DMS 273 treated with DMSO at 0.1 percent for 48 hours (cell line): ENCODE measurements around the gene FNDC3B.
"Not testable (repeated sequence)": the region's sequence is repeated elsewhere in the genome, so short reads cannot be mapped to it uniquely, and the experiment has no call there.

Experiments used
- DNase-seq: peaks from one replicate; lab custom pipeline; 2025; lab: John Stamatoyannopoulos, UW

Gene FNDC3B

DNA sequence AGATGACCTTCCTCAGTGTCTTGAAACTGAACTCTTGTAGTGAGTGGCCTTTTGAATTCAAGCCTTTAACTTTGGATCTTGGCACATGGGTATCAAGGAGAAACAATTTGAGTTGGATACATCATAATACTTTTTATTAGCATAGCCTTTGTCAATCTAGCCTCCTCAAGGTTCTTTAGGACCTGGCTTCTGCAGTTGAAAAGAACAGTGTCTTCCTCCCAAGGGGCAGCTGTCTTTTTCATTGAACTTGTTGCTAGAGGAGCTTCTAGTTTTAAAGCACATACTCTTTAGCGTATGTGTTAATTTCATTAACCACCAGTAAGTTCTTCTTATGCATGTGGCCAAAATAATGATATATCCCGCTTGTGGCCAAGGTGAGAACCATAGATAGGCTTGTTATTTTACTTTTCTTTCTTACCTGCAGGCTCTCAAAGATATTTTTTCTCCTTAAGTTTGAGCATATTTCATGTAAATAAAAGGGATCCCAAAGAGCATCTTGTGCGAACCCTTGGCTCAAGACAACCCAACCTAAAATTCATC is 325.7 kb downstream of the FNDC3B start:
- DNase-seq = no peak

DNA sequence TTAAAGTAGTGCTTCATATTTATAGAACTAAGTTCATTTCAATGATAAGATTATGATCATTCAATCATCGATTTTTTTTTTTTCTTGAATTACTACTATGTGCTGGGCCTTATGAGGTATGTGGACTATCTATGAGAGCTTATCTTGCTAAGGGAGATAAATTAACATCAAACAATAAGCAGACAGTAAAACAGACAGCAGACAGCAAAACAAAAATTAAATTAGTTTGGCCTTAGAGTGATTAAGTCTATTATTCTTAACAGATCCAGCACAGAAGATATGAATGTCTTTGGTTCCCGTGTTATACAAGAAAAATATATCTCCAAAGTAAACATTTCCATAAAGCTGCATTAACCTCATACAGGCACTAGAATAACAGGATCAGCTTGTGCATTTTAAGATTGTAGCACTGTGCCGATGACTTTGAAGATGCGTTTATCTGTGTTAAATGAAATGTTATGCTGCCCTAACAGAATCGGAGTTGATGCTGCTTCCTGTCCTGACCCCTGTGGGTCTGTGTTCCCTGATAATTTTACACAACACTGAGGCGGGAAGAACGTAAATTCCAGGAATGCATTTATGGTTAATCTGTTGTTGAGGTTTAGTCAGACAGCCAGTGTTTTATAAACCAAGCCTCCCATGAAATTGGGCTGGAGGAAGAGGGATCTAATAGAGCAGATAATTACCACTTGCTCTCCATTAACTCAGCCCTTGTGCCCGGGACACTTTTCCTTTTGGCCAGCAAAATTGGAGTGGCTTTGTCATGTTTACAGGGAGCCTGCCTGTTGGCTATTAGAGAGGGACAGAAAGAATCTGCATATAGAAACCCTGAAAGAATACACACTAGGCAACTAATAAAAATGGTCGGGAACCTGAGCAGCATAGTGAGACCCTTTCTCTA is 328.1 kb downstream of the FNDC3B start:
- no peak for DNase-seq

DNA sequence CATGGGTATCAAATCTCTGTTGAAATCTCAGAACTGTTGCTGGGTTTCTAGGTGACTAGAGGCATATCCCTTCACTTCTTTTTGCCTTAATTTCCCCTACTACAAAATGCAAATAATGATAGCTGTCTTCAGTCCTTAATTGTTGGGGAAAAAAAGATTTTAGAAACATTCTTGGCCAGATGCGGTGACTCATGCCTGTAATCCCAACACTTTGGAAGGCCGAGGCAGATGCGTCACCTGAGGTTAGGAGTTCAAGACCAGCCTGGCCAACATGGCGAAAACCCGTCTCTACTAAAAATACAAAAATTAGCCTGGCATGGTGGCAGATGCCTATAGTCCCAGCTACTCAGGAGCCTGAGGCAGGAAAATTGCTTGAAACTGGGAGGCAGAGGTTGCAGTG is 329.2 kb downstream of the FNDC3B start:
- not testable (repeated sequence) for DNase-seq

DNA sequence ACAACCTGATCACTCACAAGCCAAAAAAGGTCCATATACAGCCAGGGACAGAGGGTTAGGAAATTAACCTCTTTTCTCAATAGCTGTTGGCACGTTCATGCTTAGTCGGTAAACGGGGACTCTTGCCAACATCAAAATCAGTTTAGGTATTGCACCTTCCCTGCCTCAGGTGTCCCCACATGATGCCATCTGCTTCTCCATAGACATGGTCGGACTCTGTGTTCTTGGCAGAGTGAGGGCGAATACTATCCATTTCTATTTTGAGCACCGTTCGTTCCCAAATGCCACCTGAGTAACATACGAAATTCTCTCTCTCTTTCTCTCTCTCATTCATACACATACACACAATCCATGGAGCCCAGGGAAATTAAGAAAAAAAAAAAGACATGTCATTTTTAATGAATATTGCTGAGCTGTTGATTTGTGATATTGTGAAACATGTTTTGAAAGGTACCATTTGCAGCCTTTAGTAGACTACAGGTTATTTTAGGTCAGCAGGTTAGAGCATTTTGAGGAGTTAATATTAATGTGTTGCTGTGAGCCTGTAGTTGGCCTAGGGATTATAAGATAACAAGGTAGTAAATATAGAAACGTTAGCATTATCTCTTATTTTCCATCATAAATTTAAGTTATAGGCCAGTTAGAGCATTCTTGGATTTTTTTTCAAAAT is 330.3 kb downstream of the FNDC3B start:
- DNase-seq = no peak

DNA sequence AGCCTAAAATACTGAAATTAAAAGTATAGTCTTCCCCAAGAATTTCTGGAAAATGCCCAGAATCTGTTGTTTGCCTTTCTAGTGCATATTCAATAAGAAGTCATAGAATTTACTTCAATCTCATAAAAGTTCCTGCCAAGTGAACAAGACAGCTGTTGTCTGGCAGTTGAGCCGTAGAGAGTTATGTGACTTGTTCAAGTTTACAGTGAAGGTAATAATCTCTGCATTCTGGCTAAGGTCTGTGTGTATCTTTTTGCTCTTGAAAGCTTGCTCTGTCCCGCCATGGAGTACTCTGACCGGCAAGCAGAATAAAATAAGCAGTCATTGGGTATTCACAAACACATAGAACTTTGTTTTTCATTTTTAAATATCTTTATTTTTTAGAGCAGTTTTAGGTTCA is 331.0 kb downstream of the FNDC3B start:
- DNase-seq = peak; percentile 13

DNA sequence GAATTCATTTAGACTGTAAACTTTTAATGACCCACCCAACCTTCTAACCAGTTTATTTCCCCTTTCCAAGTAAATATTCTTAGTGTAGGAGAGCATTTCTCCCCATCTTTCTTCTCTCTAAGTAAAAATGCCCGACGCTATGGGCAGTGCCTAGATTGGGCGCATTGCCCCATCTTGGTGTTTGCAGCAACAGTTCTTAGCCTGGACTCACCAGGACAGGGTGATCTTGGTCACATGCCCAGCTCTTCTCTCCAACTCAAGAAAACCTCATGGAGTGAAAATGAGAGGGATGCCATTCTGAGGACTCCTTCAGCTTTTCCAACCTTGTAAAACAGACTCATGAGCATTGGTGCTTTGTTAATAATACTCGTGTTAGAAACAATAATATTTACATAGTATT is 332.2 kb downstream of the FNDC3B start:
- no peak for DNase-seq

DNA sequence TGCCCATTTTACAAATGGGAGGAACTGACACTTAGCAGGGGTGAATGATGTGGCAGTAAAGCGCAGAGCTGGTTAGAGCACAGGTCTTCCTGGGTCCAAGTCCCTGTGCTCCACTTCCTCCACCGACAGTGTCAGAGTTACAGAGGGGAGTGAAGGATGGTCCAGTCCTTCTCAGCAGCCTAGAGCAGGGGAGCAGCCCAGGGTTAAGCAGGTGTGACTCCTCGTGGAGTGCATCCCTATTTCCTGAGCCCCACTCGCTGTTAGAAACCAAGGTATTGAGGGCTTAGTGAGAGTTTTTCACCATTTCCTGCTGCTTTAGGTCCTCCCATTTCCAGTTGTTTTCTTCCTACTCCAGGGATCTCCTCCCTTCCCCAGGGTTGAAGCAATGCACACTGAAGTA is 333.5 kb downstream of the FNDC3B start:
- no peak for DNase-seq

DNA sequence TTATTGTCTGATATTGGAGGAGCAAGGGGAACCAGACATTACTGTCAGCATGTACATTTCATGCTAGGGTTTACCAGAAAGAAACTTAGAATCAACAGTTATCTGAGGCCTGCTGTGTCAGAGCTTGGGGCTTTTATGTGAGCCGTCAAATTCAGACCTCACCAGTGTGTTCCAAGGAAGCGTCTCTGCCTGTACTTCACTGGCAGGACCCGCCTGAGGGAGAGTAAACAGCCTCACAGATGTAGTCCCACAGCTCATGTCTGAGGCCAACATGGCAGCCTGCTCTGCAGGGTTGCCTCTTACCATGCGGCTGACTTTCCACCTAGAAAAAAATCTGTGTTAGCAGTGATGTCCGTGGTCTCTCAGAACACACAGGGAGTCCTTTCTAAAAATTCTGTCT is 334.5 kb downstream of the FNDC3B start:
- DNase-seq = no peak

DNA sequence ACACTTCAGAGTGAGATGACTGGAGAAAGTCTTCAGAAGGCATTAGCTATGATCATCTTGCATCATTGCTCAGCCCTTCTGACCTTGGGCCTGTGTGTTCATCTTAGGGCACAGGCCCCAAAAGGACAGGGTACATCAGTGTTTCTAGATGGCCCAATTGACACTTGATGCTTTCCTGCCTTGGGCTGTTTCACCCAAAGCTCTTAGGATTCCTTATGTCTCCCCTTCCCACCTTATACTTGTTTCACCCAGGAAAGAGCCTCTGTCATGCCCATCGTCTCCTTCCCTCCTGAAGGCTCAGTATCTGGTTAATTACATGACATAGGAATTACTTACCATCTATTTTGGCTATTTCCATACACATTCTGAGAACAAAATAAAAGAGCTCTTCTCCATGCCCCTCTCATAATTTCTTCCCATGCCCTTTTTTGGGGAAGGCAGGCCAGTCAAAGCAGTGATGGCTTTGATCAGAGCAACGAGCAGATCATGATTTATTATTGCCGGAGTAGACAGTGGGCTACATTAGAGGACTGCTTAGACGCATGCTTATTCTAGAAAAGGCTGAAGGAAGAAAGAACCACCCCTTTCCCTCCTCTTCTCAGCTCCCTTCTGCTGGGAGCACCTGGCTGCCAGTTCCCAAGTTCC is 335.9 kb downstream of the FNDC3B start:
- no peak for DNase-seq

DNA sequence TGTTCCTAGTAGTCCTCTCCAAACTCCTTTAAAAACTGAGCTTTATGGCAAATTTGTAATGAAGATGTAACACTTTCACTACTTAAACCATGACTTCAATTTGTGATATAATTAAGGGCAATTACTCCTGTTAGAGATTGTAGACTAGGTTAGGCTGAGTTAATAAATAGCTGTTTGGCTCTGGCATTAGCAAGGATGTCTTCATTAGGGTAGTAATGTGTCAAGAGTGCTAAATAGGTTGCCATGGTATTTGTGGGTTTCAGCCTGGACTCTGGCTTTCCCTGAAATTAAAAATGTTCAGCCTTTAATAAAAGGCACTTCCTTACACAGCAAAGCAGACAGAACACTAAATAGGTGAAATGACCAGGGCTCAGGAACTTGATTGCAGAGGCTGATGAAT is 337.0 kb downstream of the FNDC3B start:
- DNase-seq = no peak

DNA sequence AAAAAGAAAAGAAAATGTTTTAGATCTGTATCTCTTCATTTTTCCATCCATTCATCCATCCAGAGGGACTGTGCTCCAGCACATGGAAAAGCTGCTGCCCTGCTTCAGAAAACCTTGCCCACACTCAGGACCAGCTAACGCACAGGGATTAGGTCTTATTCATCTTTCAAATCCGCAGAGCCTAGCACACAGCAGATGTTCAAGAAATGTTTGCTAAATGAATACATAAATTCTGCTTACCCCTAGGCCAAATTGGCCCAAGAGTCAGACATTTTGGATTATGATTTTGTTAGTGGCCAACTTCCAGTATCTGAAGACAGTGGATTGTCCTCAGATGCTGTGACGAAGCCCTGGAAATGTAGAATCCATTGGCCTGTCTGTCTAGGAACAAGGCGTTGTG is 337.5 kb downstream of the FNDC3B start:
- DNase-seq = no peak

DNA sequence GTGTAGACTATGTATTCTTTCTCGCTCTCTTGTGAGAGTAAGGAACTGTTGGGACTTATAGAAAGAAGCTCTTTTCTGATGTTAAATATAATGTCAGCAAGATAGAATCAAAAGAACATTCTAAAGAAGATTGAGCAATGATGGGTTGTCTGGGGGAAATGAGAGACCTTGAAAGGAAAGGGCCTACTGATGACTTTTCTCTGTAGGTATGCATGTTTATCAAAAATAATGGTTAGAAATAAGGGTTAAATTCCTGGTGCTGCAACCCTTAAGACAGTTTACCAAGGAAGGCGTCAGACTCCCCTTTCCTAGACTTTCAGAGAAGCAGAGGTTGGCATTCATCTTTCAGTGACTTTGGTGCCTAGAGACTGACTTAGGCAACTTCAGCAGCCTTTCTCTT is 339.1 kb downstream of the FNDC3B start:
- no peak for DNase-seq

DNA sequence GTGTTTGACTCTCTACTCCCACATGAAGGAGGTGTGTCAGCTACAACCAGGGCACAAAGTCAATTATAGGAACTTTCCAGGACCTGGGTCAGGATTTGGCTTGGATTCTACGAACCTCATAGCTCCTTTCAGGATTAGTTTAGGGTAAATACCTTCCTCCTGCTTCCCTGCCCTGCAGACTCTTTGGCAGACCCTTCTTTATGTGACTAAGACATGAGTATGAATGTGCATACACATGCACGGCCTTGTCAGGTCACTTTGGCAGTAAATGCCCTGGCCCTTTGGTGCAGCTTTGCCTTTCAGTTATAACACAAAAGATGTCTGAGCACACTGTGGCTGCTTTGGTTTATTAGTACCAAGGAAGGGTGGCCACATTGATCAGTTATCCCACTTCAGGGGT is 340.0 kb downstream of the FNDC3B start:
- DNase-seq = no peak

DNA sequence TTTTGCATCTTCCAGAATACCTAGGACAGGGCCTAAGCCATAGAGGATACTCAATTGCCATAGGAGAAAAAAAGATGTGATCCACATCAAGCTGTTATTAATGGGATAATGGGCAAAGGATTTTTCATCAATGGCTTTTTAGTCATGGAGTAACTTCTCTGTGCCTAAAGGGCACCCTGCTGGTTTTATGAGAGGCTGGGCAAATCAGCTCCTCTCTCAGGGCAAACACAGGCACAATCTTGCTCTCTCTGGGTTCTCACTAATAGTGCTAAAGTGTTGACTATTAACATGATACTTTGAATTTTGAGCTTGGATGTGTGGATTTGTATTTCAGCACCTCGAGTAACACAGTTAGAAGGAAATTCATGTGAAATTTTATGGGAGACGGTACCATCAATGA is 341.3 kb downstream of the FNDC3B start:
- DNase-seq = no peak

DNA sequence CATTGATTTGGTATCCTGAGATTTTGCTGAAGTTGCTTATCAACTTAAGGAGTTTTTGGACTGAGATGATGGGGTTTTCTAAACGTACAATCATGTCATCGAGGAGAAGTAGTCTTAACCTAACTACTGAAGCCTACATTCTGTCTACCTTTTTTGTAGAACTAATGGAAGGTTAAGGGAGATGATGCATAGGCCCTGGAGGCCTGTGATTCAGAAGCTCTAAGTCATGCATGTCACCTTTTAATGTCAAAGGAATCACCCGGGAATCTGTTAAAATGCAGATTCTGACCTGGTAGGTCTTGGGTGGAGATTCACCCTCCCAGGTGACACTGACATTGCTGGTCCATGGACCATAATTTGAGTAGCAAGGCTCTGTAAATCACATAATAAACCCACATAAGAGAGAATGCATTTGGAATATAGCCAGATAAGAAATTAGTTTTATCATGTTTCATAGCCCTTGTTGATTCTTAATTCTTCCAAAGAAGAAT is 344.0 kb downstream of the FNDC3B start:
- no peak for DNase-seq

DNA sequence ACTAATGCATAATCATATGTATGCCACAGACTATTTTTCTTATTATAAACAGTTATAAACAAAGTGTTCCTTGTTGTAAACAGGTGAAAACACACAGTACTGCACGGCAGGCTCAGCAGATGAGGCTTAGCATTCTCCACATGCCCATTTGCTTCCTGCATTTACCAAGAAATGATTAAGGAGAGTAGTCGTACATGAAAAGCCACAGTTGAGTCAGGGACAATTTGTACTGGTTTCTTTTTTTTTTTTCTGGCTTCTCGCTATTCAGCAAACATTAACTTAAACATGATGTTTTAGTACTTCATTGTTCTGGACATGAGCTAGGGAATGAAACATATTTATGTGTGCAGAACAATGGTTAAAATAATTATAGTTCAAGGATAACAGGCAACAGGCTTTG is 345.5 kb downstream of the FNDC3B start:
- DNase-seq = no peak

DNA sequence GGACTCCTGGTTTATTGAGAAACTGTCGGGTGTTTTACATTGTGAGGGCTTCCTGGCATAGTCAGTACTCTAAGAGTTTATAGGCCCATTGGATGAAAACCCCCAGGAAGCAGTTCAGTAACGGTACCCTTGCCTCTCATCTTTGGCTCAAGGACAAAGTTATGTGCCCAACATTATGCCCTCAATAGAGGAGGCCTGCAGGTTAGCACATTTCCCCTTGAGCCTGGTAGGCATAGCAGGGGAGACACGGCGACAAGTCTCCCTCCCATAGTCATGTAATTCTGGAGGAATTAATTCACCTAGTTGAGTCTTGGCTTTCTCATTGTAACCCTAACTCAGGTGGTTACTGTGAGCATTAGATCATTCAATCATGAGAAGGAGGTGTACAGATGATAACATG is 348.4 kb downstream of the FNDC3B start:
- no peak for DNase-seq

DNA sequence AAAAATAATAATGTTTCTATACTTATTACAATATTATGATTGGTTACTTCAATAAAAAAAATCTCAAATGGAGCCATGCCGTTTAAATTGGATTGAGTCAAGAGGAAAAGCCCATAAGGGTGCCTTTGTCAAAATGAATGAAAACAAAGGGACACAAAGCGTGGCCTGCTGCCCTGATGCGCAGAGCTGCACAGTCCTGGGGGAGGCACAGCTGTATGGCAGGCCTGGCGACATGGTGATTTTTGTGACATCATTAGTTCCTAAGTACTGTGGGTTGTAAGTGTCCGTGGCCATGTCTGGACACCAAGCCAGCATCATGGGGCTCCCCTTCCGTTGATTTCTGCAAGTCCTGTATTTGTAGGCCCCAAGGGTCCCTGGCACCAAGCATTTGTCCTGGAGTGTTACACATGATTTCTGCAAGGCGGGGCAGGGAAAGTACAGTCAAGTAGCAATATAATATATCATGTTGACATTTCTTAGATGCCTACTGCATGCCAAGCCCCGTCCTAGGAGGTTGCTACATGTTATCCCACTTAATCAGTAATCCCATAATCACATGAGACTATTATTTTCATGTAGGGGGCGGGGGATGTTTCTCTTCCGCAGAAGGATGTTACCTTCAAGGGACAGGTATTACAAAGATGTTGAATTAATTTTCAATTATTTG is 349.2 kb downstream of the FNDC3B start:
- no peak for DNase-seq

DNA sequence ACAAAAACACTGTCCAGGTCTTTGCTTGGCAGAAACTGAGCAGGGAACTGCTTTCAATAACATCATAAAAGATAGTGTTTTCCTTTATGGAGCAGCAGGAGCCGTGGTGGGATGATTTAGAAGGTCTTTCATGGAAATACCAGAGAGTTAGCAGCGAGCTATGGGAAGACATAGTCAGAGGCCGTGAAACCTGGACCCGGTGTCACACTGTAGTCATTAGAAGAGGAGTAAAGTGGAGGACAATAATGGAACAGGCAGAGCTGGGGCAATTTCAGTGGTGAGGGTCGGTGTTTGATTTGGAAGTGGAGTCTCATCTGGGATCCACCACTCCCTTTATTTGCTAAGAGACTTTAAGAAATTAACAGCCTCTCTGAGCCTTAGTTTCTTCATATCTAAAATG is 351.4 kb downstream of the FNDC3B start:
- no peak for DNase-seq

DNA sequence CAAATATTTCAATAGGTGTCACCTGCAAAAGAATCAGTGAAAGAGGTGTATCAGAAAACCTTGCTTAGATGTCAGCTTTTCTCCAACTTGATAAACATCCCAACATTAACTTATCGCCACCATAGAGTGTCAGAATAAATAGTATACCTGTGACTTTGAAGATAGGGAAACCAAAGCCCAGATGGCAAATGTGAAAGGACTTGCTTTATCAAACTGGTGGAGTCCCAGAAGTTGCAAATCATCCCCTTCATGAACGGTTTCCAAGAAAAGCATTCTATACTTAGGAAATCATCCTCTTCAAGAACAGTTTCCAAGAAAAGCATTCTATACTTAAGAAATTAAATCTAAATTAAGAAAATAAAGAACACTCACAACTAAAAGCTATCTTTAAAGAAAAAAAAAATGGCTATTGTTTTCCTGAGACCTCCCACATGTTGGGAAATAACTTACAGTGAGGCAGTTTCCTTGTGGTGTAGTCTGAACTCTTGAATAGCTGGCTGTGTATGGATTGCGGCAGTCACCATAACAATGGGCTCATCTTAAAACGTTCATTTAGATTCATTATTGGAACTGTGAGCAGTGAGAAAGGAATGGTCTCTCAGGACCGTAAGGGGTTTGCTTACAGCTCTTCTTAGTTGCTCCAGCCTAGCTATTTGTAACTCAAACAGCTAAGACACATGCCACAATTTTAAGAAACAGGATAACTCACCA is 352.4 kb downstream of the FNDC3B start:
- no peak for DNase-seq

DNA sequence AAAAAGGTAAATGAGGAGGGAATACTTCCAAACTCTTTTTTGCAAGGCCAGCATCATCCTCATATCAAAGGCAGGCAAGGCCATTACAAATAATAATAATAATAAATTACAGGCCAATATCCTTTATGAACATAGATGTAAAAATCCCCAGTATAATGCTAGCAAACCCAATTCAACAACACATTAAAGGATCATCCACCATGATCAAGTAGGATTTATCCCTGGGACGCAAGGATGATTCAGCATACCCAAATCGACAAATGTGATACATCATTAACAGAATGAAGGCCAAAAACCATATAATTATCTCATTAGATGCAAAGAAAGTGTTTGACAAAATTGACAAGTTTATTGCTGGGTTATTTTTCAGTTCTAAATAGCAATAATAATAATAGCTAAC is 355.3 kb downstream of the FNDC3B start:
- DNase-seq = no peak
